Mononuclear cell (primary cell): ENCODE data around the gene REEP6. TPM values are rescaled to one million over a fixed set of nuclear protein-coding genes. Genes with fewer than 3 reads are reported as not detected.

Experiments
- total RNA-seq: library from RNA; depleted of rRNA; stranded (reverse); fragments of >200 nt; gene quantifications from one replicate; pipeline ENCODE4 v1.2.3, GENCODE V29; 2012

The REEP6 gene
- total RNA-seq, 1 donor, result 2.1 TPM

Other genes with a start within 250 kb of the REEP6 start
- gene ATP5F1D, start 249.4 kb upstream of the REEP6 start, total RNA-seq, result 10.4 TPM
- gene MIDN, start 242.6 kb upstream of the REEP6 start, total RNA-seq, result 67.0 TPM
- 455 TPM for gene CIRBP, start 221.8 kb upstream of the REEP6 start, total RNA-seq
- 16.3 TPM for gene FAM174C, start 215.7 kb upstream of the REEP6 start, total RNA-seq
- not detected for gene EFNA2, start 205.3 kb upstream of the REEP6 start, total RNA-seq
- 21.1 TPM for gene NDUFS7, start 107.3 kb upstream of the REEP6 start, total RNA-seq
- 6.7 TPM for gene GAMT, start 89.6 kb upstream of the REEP6 start, total RNA-seq
- gene DAZAP1, start 83.6 kb upstream of the REEP6 start, total RNA-seq, result 63.0 TPM
- gene RPS15, start 52.8 kb upstream of the REEP6 start, total RNA-seq, result 1,183 TPM
- 0.10 TPM for gene APC2, start 41.1 kb upstream of the REEP6 start, total RNA-seq
- gene C19orf25, start 12.0 kb upstream of the REEP6 start, total RNA-seq, result 11.4 TPM
- 1.2 TPM for gene PCSK4, start 831 bp upstream of the REEP6 start, total RNA-seq
- 0.84 TPM for gene ADAMTSL5, start 21.8 kb downstream of the REEP6 start, total RNA-seq
- gene PLK5, start 32.9 kb downstream of the REEP6 start, total RNA-seq, result not detected
- gene MEX3D, start 77.1 kb downstream of the REEP6 start, total RNA-seq, result 2.1 TPM
- 25.1 TPM for gene MBD3, start 101.7 kb downstream of the REEP6 start, total RNA-seq
- 31.6 TPM for gene UQCR11, start 114.3 kb downstream of the REEP6 start, total RNA-seq
- gene TCF3, start 161.4 kb downstream of the REEP6 start, total RNA-seq, result 37.4 TPM